GM12892 (cell line): ENCODE results near the gene FRRS1L.

Source experiments
- POLR2AphosphoS5 ChIP-seq: IDR thresholded peaks from 2 replicates; pipeline ENCODE4 v1.6.1; 2011; ENCODE audit warnings: low read depth, low read length, control low read depth
- TAF1 ChIP-seq: IDR thresholded peaks from 2 replicates; pipeline ENCODE4 v1.6.1; 2011; ENCODE audit warnings: low read depth, mild to moderate bottlenecking, control low read depth, low read length, borderline replicate concordance

- TF ChIP-seq TAF1, result no peak
- no peak for TF ChIP-seq POLR2AphosphoS5
Observed at GRCh38 chr9:109162677-109163076, 4.4 kb downstream of the FRRS1L start.
